PC-3 (cell line): ENCODE data around the gene NOXA1. TPM values are rescaled to one million over a fixed set of nuclear protein-coding genes. Genes with fewer than 3 reads are reported as not detected.
"Not testable (repeated sequence)": the region's sequence is repeated elsewhere in the genome, so short reads cannot be mapped to it uniquely, and the experiment has no call there.

Source experiments
- ATAC-seq: fragments of 200-7000 bp; cut with Tn5 transposase; 2 replicates; pipeline ENCODE4 v1.9.1; 2020; ENCODE audit warnings: mild to moderate bottlenecking, moderate library complexity
- BruUV-seq: library from RNA; stranded (reverse); fragments of 400-500 nt; replicated peaks from 2 replicates; lab custom pipeline; 2021; lab: Mats Ljungman, UMichigan
- CTCF ChIA-PET: fragments of 300-600 bp; sonication (Branson Sonifier 250); formaldehyde crosslinking; loops from one replicate; lab custom pipeline; 2022; ENCODE audit warnings: antibody characterized with exemption; lab: Charles Lee
- POLR2A ChIA-PET: fragments of 300-600 bp; sonication (Branson Sonifier 250); formaldehyde crosslinking; loops from one replicate; lab custom pipeline; 2022; ENCODE audit warnings: antibody characterized with exemption; ENCODE audit not compliant: unreplicated experiment; lab: Charles Lee
- DNase-seq: peaks from one replicate; pipeline ENCODE4 v3.0.0-alpha.2; 2015
- H2AFZ ChIP-seq: fragments of 300-600 bp; sonication (generic); 2 replicates; pipeline ENCODE4 v1.6.0; 2016; ENCODE audit warnings: antibody characterized with exemption, low read length
- H3F3A ChIP-seq: fragments of 300-600 bp; sonication (generic); one replicate; pipeline ENCODE4 v1.6.0; 2017; ENCODE audit warnings: antibody characterized with exemption, low read length, control low read depth, mild to moderate bottlenecking; ENCODE audit not compliant: unreplicated experiment
- H3K27ac ChIP-seq: fragments of 300-600 bp; sonication (generic); 2 replicates; pipeline ENCODE4 v1.5.1; 2016; ENCODE audit warnings: mild to moderate bottlenecking, low read length
- H3K27me3 ChIP-seq: fragments of 300-600 bp; sonication (generic); 2 replicates; pipeline ENCODE4 v1.6.1; 2016; ENCODE audit warnings: low read length, mixed read lengths
- H3K36me3 ChIP-seq: fragments of 300-600 bp; sonication (generic); 2 replicates; pipeline ENCODE4 v1.6.1; 2016; ENCODE audit warnings: low read depth, mixed run types, low read length, mixed read lengths
- H3K4me1 ChIP-seq: fragments of 300-600 bp; sonication (generic); 2 replicates; pipeline ENCODE4 v1.5.1; 2016; ENCODE audit warnings: low read length; ENCODE audit not compliant: insufficient read depth
- H3K4me2 ChIP-seq: fragments of 300-600 bp; sonication (generic); 2 replicates; pipeline ENCODE4 v1.6.0; 2016; ENCODE audit warnings: low read length
- H3K4me3 ChIP-seq: fragments of 300-600 bp; sonication (generic); 2 replicates; pipeline ENCODE4 v1.5.1; 2016; ENCODE audit warnings: mild to moderate bottlenecking, low read length, mixed read lengths
- H3K79me2 ChIP-seq: fragments of 300-600 bp; sonication (generic); 2 replicates; pipeline ENCODE4 v1.6.1; 2017; ENCODE audit warnings: low read length, mixed read lengths
- H3K9ac ChIP-seq: fragments of 300-600 bp; sonication (generic); 2 replicates; pipeline ENCODE4 v1.6.0; 2016; ENCODE audit warnings: mild to moderate bottlenecking, low read length
- H3K9me2 ChIP-seq: fragments of 300-600 bp; sonication (generic); replicated peaks from 2 replicates; pipeline ENCODE4 v1.6.1; 2016; ENCODE audit warnings: mixed run types, low read length, mixed read lengths
- H3K9me3 ChIP-seq: fragments of 300-600 bp; sonication (generic); 2 replicates; pipeline ENCODE4 v1.6.1; 2016; ENCODE audit warnings: low read length, mixed read lengths
- H4K20me1 ChIP-seq: fragments of 300-600 bp; sonication (generic); 2 replicates; pipeline ENCODE4 v1.6.1; 2016; ENCODE audit warnings: low read length, mixed read lengths
- EZH2 ChIP-seq: fragments of 300-600 bp; sonication (generic); IDR thresholded peaks from one replicate; pipeline ENCODE4 v1.6.1; 2017; ENCODE audit warnings: antibody characterized with exemption, mild to moderate bottlenecking, low read length; ENCODE audit not compliant: unreplicated experiment
- EZH2phosphoT487 ChIP-seq: fragments of 300-600 bp; sonication (generic); IDR thresholded peaks from 2 replicates; pipeline ENCODE4 v1.6.1; 2018; ENCODE audit warnings: mild to moderate bottlenecking, antibody characterized with exemption, low read length, borderline replicate concordance
- intact Hi-C: fragments of 100-400 bp; cut with micrococcal nuclease; formaldehyde crosslinking; loops from 2 replicates; pipeline ENCODE4 v1.9.0; 2023
- total RNA-seq: library from RNA; depleted of rRNA; stranded (reverse); fragments of >200 nt; gene quantifications from 2 replicates; pipeline ENCODE4 v1.2.3, GENCODE V29; 2014
- TF ChIP-seq, protein P1 (sequence below): fragments of 300-600 bp; sonication (generic); conservative IDR thresholded peaks from 2 replicates; pipeline ENCODE4 v1.5.1; 2017; ENCODE audit warnings: antibody characterized with exemption, low read depth, mild to moderate bottlenecking, low read length

Gene NOXA1
- total RNA-seq, 1 experiment from 2014 or later, result 0.51 TPM

DNA sequence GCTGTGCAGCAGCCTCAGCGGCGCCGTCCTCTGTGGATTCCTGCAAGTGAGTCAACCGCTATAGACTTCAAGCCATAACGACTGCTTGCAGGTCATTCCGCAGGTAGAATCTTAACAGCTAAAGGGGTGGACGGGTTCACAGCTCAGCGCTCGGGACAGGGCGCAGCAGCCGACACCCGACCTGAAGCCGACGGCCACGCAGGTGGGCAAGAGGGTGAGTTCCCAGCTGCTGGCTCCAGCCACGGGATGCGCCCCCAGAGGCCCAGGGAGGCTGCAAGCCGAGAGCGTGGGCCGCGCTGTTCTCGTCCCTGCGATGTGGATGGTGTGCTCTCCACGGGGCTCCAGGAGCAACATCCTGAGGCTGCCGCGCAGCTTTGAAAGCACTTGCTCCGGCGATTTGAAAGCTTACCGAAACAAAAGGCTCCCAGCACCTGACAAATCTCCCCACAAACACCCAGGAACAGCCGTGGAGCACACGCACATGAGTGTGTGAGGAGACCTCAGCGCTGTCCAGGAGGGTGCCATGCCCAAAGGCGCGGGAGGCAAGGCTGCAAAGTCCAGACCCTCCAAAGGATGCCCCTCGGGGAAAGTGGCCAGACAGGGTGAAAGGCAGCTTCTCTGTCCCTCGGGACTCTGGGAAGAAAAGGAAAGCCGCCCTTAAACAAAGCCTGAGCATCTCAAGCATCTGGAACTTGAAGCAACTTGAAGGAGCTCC is 48.9 kb upstream of the NOXA1 start:
- H3K9ac ChIP-seq, result no peak overlapping the region
- intact Hi-C loops, result no loop called here
- no peak overlapping the region for H3K4me2 ChIP-seq
- H3F3A ChIP-seq, result no peaks in the 10 kb centered on the region
- no peak for TF ChIP-seq EZH2phosphoT487
- TF ChIP-seq, protein P1, sequence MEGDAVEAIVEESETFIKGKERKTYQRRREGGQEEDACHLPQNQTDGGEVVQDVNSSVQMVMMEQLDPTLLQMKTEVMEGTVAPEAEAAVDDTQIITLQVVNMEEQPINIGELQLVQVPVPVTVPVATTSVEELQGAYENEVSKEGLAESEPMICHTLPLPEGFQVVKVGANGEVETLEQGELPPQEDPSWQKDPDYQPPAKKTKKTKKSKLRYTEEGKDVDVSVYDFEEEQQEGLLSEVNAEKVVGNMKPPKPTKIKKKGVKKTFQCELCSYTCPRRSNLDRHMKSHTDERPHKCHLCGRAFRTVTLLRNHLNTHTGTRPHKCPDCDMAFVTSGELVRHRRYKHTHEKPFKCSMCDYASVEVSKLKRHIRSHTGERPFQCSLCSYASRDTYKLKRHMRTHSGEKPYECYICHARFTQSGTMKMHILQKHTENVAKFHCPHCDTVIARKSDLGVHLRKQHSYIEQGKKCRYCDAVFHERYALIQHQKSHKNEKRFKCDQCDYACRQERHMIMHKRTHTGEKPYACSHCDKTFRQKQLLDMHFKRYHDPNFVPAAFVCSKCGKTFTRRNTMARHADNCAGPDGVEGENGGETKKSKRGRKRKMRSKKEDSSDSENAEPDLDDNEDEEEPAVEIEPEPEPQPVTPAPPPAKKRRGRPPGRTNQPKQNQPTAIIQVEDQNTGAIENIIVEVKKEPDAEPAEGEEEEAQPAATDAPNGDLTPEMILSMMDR, result no peak
- no peak for TF ChIP-seq EZH2
- no peak overlapping the region for H3K27ac ChIP-seq
- no peak overlapping the region for H3K4me3 ChIP-seq
- POLR2A ChIA-PET, result no interaction called here
- no peaks in the 10 kb centered on the region for H3K9me3 ChIP-seq
- H3K36me3 ChIP-seq, result no peaks in the 10 kb centered on the region
- BruUV-seq, result no TSS peak
- H4K20me1 ChIP-seq, result no peaks in the 10 kb centered on the region
- H3K79me2 ChIP-seq, result no peaks in the 10 kb centered on the region
- CTCF ChIA-PET, result no interaction called here
- H3K9me2 ChIP-seq, result no peaks in the 10 kb centered on the region
- H3K27me3 ChIP-seq, result no peaks in the 10 kb centered on the region
- H3K4me1 ChIP-seq, result no peaks in the 10 kb centered on the region
- ATAC-seq (no peak), DNase-seq (no peak)
- H2AFZ ChIP-seq, result no peak overlapping the region

DNA sequence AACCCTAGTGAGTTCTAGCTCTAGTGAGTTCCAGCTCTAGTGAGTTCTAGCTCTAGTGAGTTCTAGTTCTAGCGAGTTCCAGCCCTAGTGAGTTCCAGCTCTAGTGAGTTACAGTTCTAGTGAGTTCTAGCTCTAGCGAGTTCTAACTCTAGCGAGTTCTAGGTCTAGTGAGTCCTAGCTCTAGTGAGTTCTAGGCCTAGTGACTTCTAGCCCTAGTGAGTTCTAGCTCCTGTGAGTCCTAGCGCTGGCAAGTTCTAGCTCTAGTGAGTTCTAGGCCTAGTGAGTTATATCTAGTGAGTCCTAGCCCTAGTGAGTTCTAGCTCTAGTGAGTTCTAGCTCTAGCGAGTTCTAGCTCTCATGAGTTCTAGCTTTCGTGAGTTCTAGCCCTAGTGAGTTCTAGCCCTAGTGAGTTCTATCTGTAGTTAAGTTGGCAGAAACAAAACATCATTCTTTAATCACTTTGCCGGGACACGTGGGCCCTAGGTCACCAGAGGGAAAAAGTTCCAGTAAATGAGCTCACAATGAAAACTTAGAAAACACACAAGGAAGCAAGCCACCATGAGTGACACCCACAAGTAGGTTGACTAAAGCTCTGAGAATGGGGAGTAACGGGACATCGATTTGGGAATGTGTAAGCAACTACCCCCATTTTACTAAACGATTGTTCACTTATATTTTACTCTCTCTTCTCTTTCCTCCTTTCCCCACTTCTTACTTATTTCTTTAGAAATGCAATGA is 47.7 kb upstream of the NOXA1 start:
- no peak overlapping the region for H3K9ac ChIP-seq
- H2AFZ ChIP-seq, result no peak overlapping the region
- no peak for ATAC-seq
- no peak overlapping the region for H3K4me2 ChIP-seq
- H3K79me2 ChIP-seq, result no peaks in the 10 kb centered on the region
- BruUV-seq, result no TSS peak
- ChIA-PET CTCF (no interaction called here), POLR2A (no interaction called here)
- intact Hi-C loops, result no loop called here
- no peaks in the 10 kb centered on the region for H4K20me1 ChIP-seq
- H3K9me3 ChIP-seq, result no peaks in the 10 kb centered on the region
- H3K4me3 ChIP-seq, result no peak overlapping the region
- TF ChIP-seq, protein P1, result no peak
- TF ChIP-seq EZH2 (no peak), EZH2phosphoT487 (no peak)
- no peaks in the 10 kb centered on the region for H3K36me3 ChIP-seq
- no peak overlapping the region for H3K27ac ChIP-seq
- no peaks in the 10 kb centered on the region for H3F3A ChIP-seq
- H3K27me3 ChIP-seq, result no peaks in the 10 kb centered on the region
- H3K4me1 ChIP-seq, result no peaks in the 10 kb centered on the region
- no peaks in the 10 kb centered on the region for H3K9me2 ChIP-seq
- no peak for DNase-seq

DNA sequence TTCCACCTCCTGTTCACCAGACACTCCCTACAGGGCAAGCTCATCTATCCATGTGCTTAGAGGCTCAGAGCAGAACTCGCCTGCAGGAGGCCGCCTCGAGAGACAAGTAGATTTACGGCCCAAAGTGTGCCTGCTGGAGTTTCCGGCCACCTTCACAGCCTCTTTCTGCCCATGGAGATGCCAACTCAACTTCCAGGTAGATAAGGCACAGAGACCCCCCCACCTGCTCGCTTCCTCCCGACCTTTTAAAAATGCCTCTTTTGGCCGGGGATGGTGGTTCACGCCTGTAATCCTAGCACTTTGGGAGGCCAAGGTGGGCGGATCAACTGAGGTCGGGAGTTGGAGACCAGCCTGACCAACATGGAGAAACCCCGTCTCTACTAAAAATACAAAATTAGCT is 46.8 kb upstream of the NOXA1 start:
- TF ChIP-seq, protein P1, result no peak
- TF ChIP-seq EZH2phosphoT487 (no peak), EZH2 (no peak)
- DNase-seq (no peak), ATAC-seq (no peak)
- Histone ChIP-seq H3K79me2 (no peaks in the 10 kb centered on the region), H3K4me2 (no peak overlapping the region), H3K27me3 (no peaks in the 10 kb centered on the region), H3K27ac (no peak overlapping the region), H3K4me3 (no peak overlapping the region), H2AFZ (no peak overlapping the region), H4K20me1 (no peaks in the 10 kb centered on the region), H3F3A (no peaks in the 10 kb centered on the region), H3K9me2 (no peaks in the 10 kb centered on the region), H3K36me3 (no peaks in the 10 kb centered on the region), H3K9ac (no peak overlapping the region), H3K9me3 (no peaks in the 10 kb centered on the region), H3K4me1 (no peaks in the 10 kb centered on the region)
- POLR2A ChIA-PET, result no interaction called here
- CTCF ChIA-PET, result no interaction called here
- no TSS peak for BruUV-seq
- intact Hi-C loops, result no loop called here

DNA sequence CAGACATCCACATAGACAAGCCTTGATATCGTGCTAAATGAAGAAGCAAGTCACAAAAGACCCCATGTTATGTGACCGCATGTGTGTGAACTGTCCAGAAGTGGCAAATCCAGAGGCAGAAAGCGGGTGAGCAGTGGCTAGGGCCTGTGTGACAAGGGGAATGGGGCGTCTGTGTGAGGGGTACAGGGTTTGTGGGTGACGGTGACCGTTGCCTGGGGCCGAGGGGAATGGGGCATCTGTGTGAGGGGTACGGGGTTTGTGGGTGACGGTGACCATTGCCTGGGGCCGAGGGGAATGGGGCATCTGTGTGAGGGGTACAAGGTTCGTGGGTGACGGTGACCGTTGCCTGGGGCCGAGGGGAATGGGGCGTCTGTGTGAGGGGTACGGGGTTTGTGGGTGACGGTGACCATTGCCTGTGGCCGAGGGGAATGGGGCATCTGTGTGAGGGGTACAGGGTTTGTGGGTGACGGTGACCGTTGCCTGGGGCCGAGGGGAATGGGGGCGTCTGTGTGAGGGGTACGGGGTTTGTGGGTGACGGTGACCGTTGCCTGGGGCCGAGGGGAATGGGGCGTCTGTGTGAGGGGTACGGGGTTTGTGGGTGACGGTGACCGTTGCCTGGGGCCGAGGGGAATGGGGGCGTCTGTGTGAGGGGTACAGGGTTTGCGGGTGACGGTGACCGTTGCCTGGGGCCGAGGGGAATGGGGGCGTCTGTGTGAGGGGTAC is 44.3 kb upstream of the NOXA1 start:
- POLR2A ChIA-PET, H3K4me1 ChIP-seq, H3K4me3 ChIP-seq, H3K9ac ChIP-seq, BruUV-seq, H3K36me3 ChIP-seq, H3K4me2 ChIP-seq, intact Hi-C loops, DNase-seq, H3K79me2 ChIP-seq, H3K9me2 ChIP-seq, H3K27me3 ChIP-seq, H2AFZ ChIP-seq, H3K27ac ChIP-seq, ATAC-seq, H4K20me1 ChIP-seq, H3K9me3 ChIP-seq, H3F3A ChIP-seq, CTCF ChIA-PET: not testable (repeated sequence)
